GM18508 (cell line): ENCODE measurements around the gene SEMA4G.

Experiments
- ATAC-seq: cut with Tn5 transposase; IDR thresholded peaks from one replicate; pipeline ENCODE4 v1.9.1; 2021; ENCODE audit warnings: moderate number of reproducible peaks; ENCODE audit not compliant: insufficient read depth, unreplicated experiment

Gene SEMA4G

GRCh38 chr10:100986952-100987684 is 17.8 kb downstream of the SEMA4G start, which contains the start of the genes MRPL43 and TWNK:
MRPL43 (minus strand) TSS chr10:100987497; CDS start chr10:100987443, 54 bp downstream.
TWNK (plus strand) TSS chr10:100987543; CDS start chr10:100988211, 668 bp downstream.
- no peak for ATAC-seq

GRCh38 chr10:100987685-100988049 is 18.4 kb downstream of the SEMA4G start:
- ATAC-seq = no peak

GRCh38 chr10:100988166-100988565 is 18.9 kb downstream of the SEMA4G start:
- no peak for ATAC-seq

GRCh38 chr10:100989088-100989487 is 19.8 kb downstream of the SEMA4G start:
- no peak for ATAC-seq

GRCh38 chr10:100993986-100994708 is 24.8 kb downstream of the SEMA4G start:
- no peak for ATAC-seq

GRCh38 chr10:100995181-100995580 is 25.9 kb downstream of the SEMA4G start:
- ATAC-seq = no peak

GRCh38 chr10:100996678-100997359 is 27.5 kb downstream of the SEMA4G start:
- ATAC-seq = no peak

- no peak for ATAC-seq
These were observed 28.3 kb downstream of the SEMA4G start for GRCh38 chr10:100997360-100998182.

- ATAC-seq = no peak
These were observed 29.1 kb downstream of the SEMA4G start for GRCh38 chr10:100998183-100998990.

GRCh38 chr10:100998991-100999741 is 29.9 kb downstream of the SEMA4G start:
- ATAC-seq = no peak

GRCh38 chr10:100999742-101000126 is 30.4 kb downstream of the SEMA4G start, which contains the start of gene LZTS2:
LZTS2 (plus strand) TSS chr10:100999808; CDS start chr10:101002539, 2,731 bp downstream.
- no peak for ATAC-seq

- ATAC-seq = no peak
These were observed 31.0 kb downstream of the SEMA4G start for GRCh38 chr10:101000127-101000914.

- ATAC-seq = no peak
These were observed 31.8 kb downstream of the SEMA4G start for GRCh38 chr10:101000915-101001658.

GRCh38 chr10:101001659-101002035 is 32.3 kb downstream of the SEMA4G start:
- ATAC-seq = no peak

GRCh38 chr10:101002456-101002855 is 33.2 kb downstream of the SEMA4G start:
- no peak for ATAC-seq

GRCh38 chr10:101003639-101004206 is 34.4 kb downstream of the SEMA4G start:
- no peak for ATAC-seq

- ATAC-seq = no peak
These were observed 36.1 kb downstream of the SEMA4G start for GRCh38 chr10:101005361-101005760.
